Measurements from ENCODE around the gene KCNIP4. TPM values are rescaled to one million over a fixed set of nuclear protein-coding genes. Genes with fewer than 3 reads are reported as not detected.

Gene KCNIP4
- total and polyA plus RNA-seq, 12 donors, result 0.44 to 4.1 (median 1.6) TPM

- H3K4me1 ChIP-seq (replicated peaks in 1 of 2), result no peaks in the 10 kb centered on the region
- intact Hi-C loops (cut with DNase I), result no loop called here
- no peak overlapping the region for H3K27ac ChIP-seq
- no peak for DNase-seq
- H3K9me3 ChIP-seq (replicated peaks in 1 of 3), result no peaks in the 10 kb centered on the region
- H3K4me3 ChIP-seq, result no peak overlapping the region
- H3K36me3 ChIP-seq (replicated peaks in 1 of 2), result no peaks in the 10 kb centered on the region
- TF ChIP-seq CTCF (IDR thresholded peaks at IDR 0.05) (no peak), POLR2A (IDR thresholded peaks at IDR 0.05) (no peak)
- H3K27me3 ChIP-seq, result no peaks in the 10 kb centered on the region
Measured at GRCh38 chr4:21531048-21531447, 417.5 kb downstream of the KCNIP4 start.

GRCh38 chr4:21529214-21529613 lies 419.4 kb downstream of the KCNIP4 start:
- no peak for TF ChIP-seq POLR2A (IDR thresholded peaks at IDR 0.05)
- no peak for TF ChIP-seq CTCF (IDR thresholded peaks at IDR 0.05)
- no peak for DNase-seq
- WGBS, 4 donors, result 63 to 68% (median 64%) methylated on average over 1 of the region's 1 CpG
- H3K36me3 ChIP-seq (replicated peaks in 1 of 2), result no peaks in the 10 kb centered on the region
- H3K27ac ChIP-seq, result no peak overlapping the region
- H3K9me3 ChIP-seq (replicated peaks in 1 of 3), result no peaks in the 10 kb centered on the region
- intact Hi-C loops (cut with DNase I), result no loop called here
- no peaks in the 10 kb centered on the region for H3K27me3 ChIP-seq
- no peak overlapping the region for H3K4me3 ChIP-seq
- H3K4me1 ChIP-seq (replicated peaks in 1 of 2), result no peaks in the 10 kb centered on the region

GRCh38 chr4:21522296-21522695 lies 426.3 kb downstream of the KCNIP4 start:
- Histone ChIP-seq H3K4me3 (no peak overlapping the region), H3K27ac (no peak overlapping the region), H3K27me3 (no peaks in the 10 kb centered on the region), H3K9me3 (replicated peaks in 1 of 3) (no peaks in the 10 kb centered on the region), H3K4me1 (replicated peaks in 1 of 2) (no peaks in the 10 kb centered on the region), H3K36me3 (replicated peaks in 1 of 2) (no peaks in the 10 kb centered on the region)
- TF ChIP-seq CTCF (IDR thresholded peaks at IDR 0.05) (no peak), POLR2A (IDR thresholded peaks at IDR 0.05) (no peak)
- WGBS, 4 donors, result 80 to 94% (median 90%) methylated on average over 3 of the region's 3 CpGs
- intact Hi-C loops (cut with DNase I), result no loop called here
- no peak for DNase-seq

- Histone ChIP-seq H3K27ac (no peak overlapping the region), H3K27me3 (no peaks in the 10 kb centered on the region), H3K4me3 (no peak overlapping the region), H3K36me3 (replicated peaks in 1 of 2) (no peaks in the 10 kb centered on the region), H3K9me3 (replicated peaks in 1 of 3) (no peaks in the 10 kb centered on the region), H3K4me1 (replicated peaks in 1 of 2) (no peaks in the 10 kb centered on the region)
- TF ChIP-seq CTCF (IDR thresholded peaks at IDR 0.05) (no peak), POLR2A (IDR thresholded peaks at IDR 0.05) (no peak)
- no peak for DNase-seq
- 69 to 81% (median 78%) methylated on average over 5 of the region's 5 CpGs for WGBS, 4 donors
- intact Hi-C loops (cut with DNase I), result loop anchor here in 1 of 2 donors (5.0 kb wide), 1 partner anchor 250 kb away; no protein-coding TSS in a partner anchor
Measured at GRCh38 chr4:21517126-21517859, 431.3 kb downstream of the KCNIP4 start.
